GM18526 (cell line): ENCODE data around the gene CD83.

ENCODE experiments used
- POLR2A ChIP-seq: IDR thresholded peaks from 3 replicates; pipeline ENCODE4 v1.6.1; 2011; ENCODE audit not compliant: insufficient read length; ENCODE audit errors: extremely low read depth

The CD83 gene

GRCh38 chr6:14109411-14109826, 8.2 kb upstream of the CD83 start:
- no peak for TF ChIP-seq POLR2A

GRCh38 chr6:14110001-14110818, 7.4 kb upstream of the CD83 start:
- no peak for TF ChIP-seq POLR2A

GRCh38 chr6:14113976-14114375, 3.6 kb upstream of the CD83 start:
- no peak for TF ChIP-seq POLR2A

GRCh38 chr6:14118091-14118439, 493 bp downstream of the CD83 start:
- TF ChIP-seq POLR2A: no peak

GRCh38 chr6:14118446-14118845, 874 bp downstream of the CD83 start:
- TF ChIP-seq POLR2A: no peak

GRCh38 chr6:14119784-14120183, 2.2 kb downstream of the CD83 start:
- no peak for TF ChIP-seq POLR2A

GRCh38 chr6:14120546-14120945, 3.0 kb downstream of the CD83 start:
- peak; percentile 29 for TF ChIP-seq POLR2A

- TF ChIP-seq POLR2A: no peak
Observed at GRCh38 chr6:14121936-14122344, 4.4 kb downstream of the CD83 start.

- no peak for TF ChIP-seq POLR2A
Observed at GRCh38 chr6:14123386-14124111, 6.0 kb downstream of the CD83 start.

- TF ChIP-seq POLR2A: no peak
Observed at GRCh38 chr6:14125346-14125745, 7.8 kb downstream of the CD83 start.

- no peak for TF ChIP-seq POLR2A
Observed at GRCh38 chr6:14126191-14126590, 8.6 kb downstream of the CD83 start.

- TF ChIP-seq POLR2A: no peak
Observed at GRCh38 chr6:14127611-14128010, 10.0 kb downstream of the CD83 start.

GRCh38 chr6:14128012-14128411, 10.4 kb downstream of the CD83 start:
- TF ChIP-seq POLR2A: no peak

- no peak for TF ChIP-seq POLR2A
Observed at GRCh38 chr6:14128746-14129145, 11.2 kb downstream of the CD83 start.

GRCh38 chr6:14129575-14129974, 12.0 kb downstream of the CD83 start:
- no peak for TF ChIP-seq POLR2A

GRCh38 chr6:14130435-14131075, 13.0 kb downstream of the CD83 start:
- no peak for TF ChIP-seq POLR2A
